GM12878 (cell line): Measurements from ENCODE around the gene EHD1. TPM values are rescaled to one million over a fixed set of nuclear protein-coding genes. Genes with fewer than 3 reads are reported as not detected.

Experiments
- BCL11A ChIP-seq: IDR thresholded peaks from 2 replicates; pipeline ENCODE4 v1.6.1; 2011; ENCODE audit warnings: low read depth, low read length
- CBX5 ChIP-seq: sonication (generic); IDR thresholded peaks from 2 replicates; pipeline ENCODE4 v1.6.1; 2016; ENCODE audit warnings: low read depth, moderate library complexity, mild to moderate bottlenecking, inconsistent platforms
- EGR1 ChIP-seq, 2 experiments: IDR thresholded peaks; 1 replicate in 1 of 2; 2 replicates in 1 of 2; pipeline ENCODE4 v1.6.1; 2011 to 2012; ENCODE audit warnings: low read depth in 2 of 2, low read length in 2 of 2, borderline replicate concordance in 1 of 2, mild to moderate bottlenecking in 1 of 2, moderate library complexity in 1 of 2
- FOXK2 ChIP-seq: fragments of 450-650 bp; IDR thresholded peaks from 2 replicates; pipeline ENCODE4 v1.6.1; 2017; ENCODE audit warnings: mild to moderate bottlenecking, moderate library complexity
- GABPA ChIP-seq: IDR thresholded peaks from 2 replicates; pipeline ENCODE4 v1.6.1; 2014; ENCODE audit warnings: antibody characterized with exemption, low read depth, mild to moderate bottlenecking, inconsistent platforms
- HCFC1 ChIP-seq: fragments of 150-350 bp; IDR thresholded peaks from 2 replicates; pipeline ENCODE4 v1.6.1; 2014; ENCODE audit warnings: low read length
- HDGF ChIP-seq: fragments of 450-650 bp; IDR thresholded peaks from 2 replicates; pipeline ENCODE4 v1.6.1; 2016; ENCODE audit warnings: antibody characterized with exemption
- MAX ChIP-seq: IDR thresholded peaks from 2 replicates; pipeline ENCODE4 v1.6.1; 2012; ENCODE audit warnings: low read depth, low read length, improper control_type of control experiment
- NKRF ChIP-seq: fragments of 450-650 bp; conservative IDR thresholded peaks from 2 replicates; pipeline ENCODE4 v1.6.1; 2017; ENCODE audit warnings: mild to moderate bottlenecking, moderate library complexity
- NR2C1 ChIP-seq: fragments of 450-650 bp; IDR thresholded peaks from 2 replicates; pipeline ENCODE4 v1.6.1; 2017; ENCODE audit warnings: antibody characterized with exemption, mild to moderate bottlenecking, moderate library complexity
- NR2C2 ChIP-seq: IDR thresholded peaks from 2 replicates; pipeline ENCODE4 v1.6.1; 2011; ENCODE audit warnings: borderline replicate concordance, low read depth; ENCODE audit not compliant: control insufficient read depth, insufficient read length
- PML ChIP-seq: IDR thresholded peaks from 2 replicates; pipeline ENCODE4 v1.6.1; 2012; ENCODE audit warnings: low read length, inconsistent platforms
- POLR2AphosphoS5 ChIP-seq: IDR thresholded peaks from 2 replicates; pipeline ENCODE4 v1.6.1; 2011; ENCODE audit warnings: mild to moderate bottlenecking, low read length, inconsistent platforms
- POU2F2 ChIP-seq: IDR thresholded peaks from 3 replicates; pipeline ENCODE4 v1.6.1; 2011; ENCODE audit warnings: low read depth, mild to moderate bottlenecking, low read length, borderline replicate concordance
- RCOR1 ChIP-seq: conservative IDR thresholded peaks from 2 replicates; pipeline ENCODE4 v1.6.1; 2012; ENCODE audit warnings: low read depth, low read length, improper control_type of control experiment
- SMAD5 ChIP-seq: IDR thresholded peaks from 2 replicates; pipeline ENCODE4 v1.6.1; 2016; ENCODE audit warnings: antibody characterized with exemption, low read depth
- SUZ12 ChIP-seq: fragments of 200-600 bp; sonication (generic); IDR thresholded peaks from one replicate; pipeline ENCODE4 v1.6.1; 2018; ENCODE audit warnings: antibody characterized with exemption, mild to moderate bottlenecking; ENCODE audit not compliant: unreplicated experiment
- TBL1XR1 ChIP-seq: IDR thresholded peaks from 2 replicates; pipeline ENCODE4 v1.6.1; 2012; ENCODE audit warnings: low read depth, low read length, improper control_type of control experiment
- ZNF622 ChIP-seq: fragments of 450-650 bp; IDR thresholded peaks from 2 replicates; pipeline ENCODE4 v1.6.1; 2017; ENCODE audit warnings: mild to moderate bottlenecking, inconsistent platforms
- ZSCAN29 ChIP-seq: fragments of 450-650 bp; IDR thresholded peaks from 2 replicates; pipeline ENCODE4 v1.6.1; 2017; ENCODE audit warnings: mild to moderate bottlenecking, moderate library complexity
- ZZZ3 ChIP-seq: IDR thresholded peaks from 2 replicates; pipeline ENCODE4 v1.6.1; 2011; ENCODE audit warnings: low read depth; ENCODE audit not compliant: control insufficient read depth, insufficient read length
- polyA plus RNA-seq, 11 experiments: library from polyadenylated mRNA; depleted of rRNA in 4 of 11; unstranded in 6 of 11; stranded (reverse) in 5 of 11; fragments of >200 nt; fragmentation: Nextera tagmentation in 4 of 11; fragmentation: Illumina TruSeq in 1 of 11; extraction: Ambion mirVana in 4 of 11; extraction: Trizol in 1 of 11; gene quantifications; 1 replicate in 1 of 11; 2 replicates in 10 of 11; pipeline versions ENCODE4 v1.2.1 to v1.2.3, GENCODE V29; 2011 to 2016; ENCODE audit warnings: inconsistent platforms in 2 of 11, missing spikeins in 2 of 11, low read depth in 1 of 11
- total RNA-seq, 4 experiments: library from RNA; depleted of rRNA in 3 of 4; stranded (reverse); fragments of >200 nt in 3 of 4; fragmentation: Illumina TruSeq in 1 of 4; extraction: Trizol in 1 of 4; gene quantifications; 2 replicates each; pipeline versions ENCODE4 v1.2.1 to v1.2.3, GENCODE V29; 2013 to 2021
- TF ChIP-seq, protein P1 (sequence below): IDR thresholded peaks from 2 replicates; pipeline ENCODE4 v1.6.1; 2012; ENCODE audit warnings: mild to moderate bottlenecking, low read depth, low read length
- TF ChIP-seq, protein P2 (sequence below): fragments of 450-650 bp; formaldehyde crosslinking; IDR thresholded peaks from 2 replicates; pipeline ENCODE4 v1.4.0; 2020; ENCODE audit warnings: mild to moderate bottlenecking, moderate library complexity

EHD1 gene
- total and polyA plus RNA-seq, 10 of the 15 experiments (the other 5 are each of a cell fraction or from before 2014, with no cell fraction given), result 1.0 to 165 (median 66.5) TPM

GRCh38 chr11:64850979-64851567 is 27.3 kb downstream of the EHD1 start (continued):
- no peak for TF ChIP-seq ZZZ3
- TF ChIP-seq FOXK2, result no peak
- TF ChIP-seq SUZ12, result no peak
- peak; percentile 36; the same call in 1 of the 2 replicates for TF ChIP-seq HCFC1
- peak; percentile 69; the same call in 1 of the 2 replicates for TF ChIP-seq HDGF
- peak; percentile 53 for TF ChIP-seq POLR2AphosphoS5
- peak; percentile 93 for TF ChIP-seq TBL1XR1
- TF ChIP-seq CBX5, result no peak
- no peak for TF ChIP-seq GABPA
- peak; percentile 74 for TF ChIP-seq BCL11A
- TF ChIP-seq, protein P1, sequence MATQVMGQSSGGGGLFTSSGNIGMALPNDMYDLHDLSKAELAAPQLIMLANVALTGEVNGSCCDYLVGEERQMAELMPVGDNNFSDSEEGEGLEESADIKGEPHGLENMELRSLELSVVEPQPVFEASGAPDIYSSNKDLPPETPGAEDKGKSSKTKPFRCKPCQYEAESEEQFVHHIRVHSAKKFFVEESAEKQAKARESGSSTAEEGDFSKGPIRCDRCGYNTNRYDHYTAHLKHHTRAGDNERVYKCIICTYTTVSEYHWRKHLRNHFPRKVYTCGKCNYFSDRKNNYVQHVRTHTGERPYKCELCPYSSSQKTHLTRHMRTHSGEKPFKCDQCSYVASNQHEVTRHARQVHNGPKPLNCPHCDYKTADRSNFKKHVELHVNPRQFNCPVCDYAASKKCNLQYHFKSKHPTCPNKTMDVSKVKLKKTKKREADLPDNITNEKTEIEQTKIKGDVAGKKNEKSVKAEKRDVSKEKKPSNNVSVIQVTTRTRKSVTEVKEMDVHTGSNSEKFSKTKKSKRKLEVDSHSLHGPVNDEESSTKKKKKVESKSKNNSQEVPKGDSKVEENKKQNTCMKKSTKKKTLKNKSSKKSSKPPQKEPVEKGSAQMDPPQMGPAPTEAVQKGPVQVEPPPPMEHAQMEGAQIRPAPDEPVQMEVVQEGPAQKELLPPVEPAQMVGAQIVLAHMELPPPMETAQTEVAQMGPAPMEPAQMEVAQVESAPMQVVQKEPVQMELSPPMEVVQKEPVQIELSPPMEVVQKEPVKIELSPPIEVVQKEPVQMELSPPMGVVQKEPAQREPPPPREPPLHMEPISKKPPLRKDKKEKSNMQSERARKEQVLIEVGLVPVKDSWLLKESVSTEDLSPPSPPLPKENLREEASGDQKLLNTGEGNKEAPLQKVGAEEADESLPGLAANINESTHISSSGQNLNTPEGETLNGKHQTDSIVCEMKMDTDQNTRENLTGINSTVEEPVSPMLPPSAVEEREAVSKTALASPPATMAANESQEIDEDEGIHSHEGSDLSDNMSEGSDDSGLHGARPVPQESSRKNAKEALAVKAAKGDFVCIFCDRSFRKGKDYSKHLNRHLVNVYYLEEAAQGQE, result no peak
- no peak for TF ChIP-seq SMAD5
- no peak; the same call in 1 of the 2 replicates for TF ChIP-seq NR2C1
- no peak for TF ChIP-seq NR2C2
- TF ChIP-seq, protein P2, sequence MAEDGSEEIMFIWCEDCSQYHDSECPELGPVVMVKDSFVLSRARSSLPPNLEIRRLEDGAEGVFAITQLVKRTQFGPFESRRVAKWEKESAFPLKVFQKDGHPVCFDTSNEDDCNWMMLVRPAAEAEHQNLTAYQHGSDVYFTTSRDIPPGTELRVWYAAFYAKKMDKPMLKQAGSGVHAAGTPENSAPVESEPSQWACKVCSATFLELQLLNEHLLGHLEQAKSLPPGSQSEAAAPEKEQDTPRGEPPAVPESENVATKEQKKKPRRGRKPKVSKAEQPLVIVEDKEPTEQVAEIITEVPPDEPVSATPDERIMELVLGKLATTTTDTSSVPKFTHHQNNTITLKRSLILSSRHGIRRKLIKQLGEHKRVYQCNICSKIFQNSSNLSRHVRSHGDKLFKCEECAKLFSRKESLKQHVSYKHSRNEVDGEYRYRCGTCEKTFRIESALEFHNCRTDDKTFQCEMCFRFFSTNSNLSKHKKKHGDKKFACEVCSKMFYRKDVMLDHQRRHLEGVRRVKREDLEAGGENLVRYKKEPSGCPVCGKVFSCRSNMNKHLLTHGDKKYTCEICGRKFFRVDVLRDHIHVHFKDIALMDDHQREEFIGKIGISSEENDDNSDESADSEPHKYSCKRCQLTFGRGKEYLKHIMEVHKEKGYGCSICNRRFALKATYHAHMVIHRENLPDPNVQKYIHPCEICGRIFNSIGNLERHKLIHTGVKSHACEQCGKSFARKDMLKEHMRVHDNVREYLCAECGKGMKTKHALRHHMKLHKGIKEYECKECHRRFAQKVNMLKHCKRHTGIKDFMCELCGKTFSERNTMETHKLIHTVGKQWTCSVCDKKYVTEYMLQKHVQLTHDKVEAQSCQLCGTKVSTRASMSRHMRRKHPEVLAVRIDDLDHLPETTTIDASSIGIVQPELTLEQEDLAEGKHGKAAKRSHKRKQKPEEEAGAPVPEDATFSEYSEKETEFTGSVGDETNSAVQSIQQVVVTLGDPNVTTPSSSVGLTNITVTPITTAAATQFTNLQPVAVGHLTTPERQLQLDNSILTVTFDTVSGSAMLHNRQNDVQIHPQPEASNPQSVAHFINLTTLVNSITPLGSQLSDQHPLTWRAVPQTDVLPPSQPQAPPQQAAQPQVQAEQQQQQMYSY (CRISPR knock-in tag), result no peak
- no peak; the same call in 1 of the 2 replicates for TF ChIP-seq ZSCAN29
- peak; percentile 50; the same call in 1 of the 2 replicates for TF ChIP-seq MAX
- peak; percentile 77 for TF ChIP-seq POU2F2
- no peak for TF ChIP-seq PML
- no peak for TF ChIP-seq ZNF622
- 0 out of 2 replicates have a peak, but pooled peaks have one; percentile 30 for TF ChIP-seq RCOR1
- TF ChIP-seq EGR1 (IDR thresholded peaks at IDR 0.05; ENCODE audit: borderline replicate concordance in 1 of 2, low read depth in 2 of 2, low read length in 2 of 2), result peak; percentile 51 to 95
- TF ChIP-seq NKRF, result 0 out of 2 replicates have a peak, but pooled peaks have one; percentile 58
